RWPE1 (cell line): ENCODE data around the gene RASSF7.
A peak's percentile ranks its signal among the peaks of the same experiment; 100 is the strongest.

Experiments used
- CTCF ChIA-PET: fragments of 350-600 bp; sonication (Branson Sonifier 250); formaldehyde crosslinking; extraction: SDS; loops from one replicate; lab custom pipeline; 2021; lab: Yijun Ruan, JAX
- POLR2A ChIA-PET: fragments of 400-600 bp; formaldehyde crosslinking; extraction: SDS; loops from one replicate; lab custom pipeline; 2020; ENCODE audit warnings: antibody characterized with exemption; ENCODE audit not compliant: low non-redundant PET; lab: Yijun Ruan, JAX
- DNase-seq: peaks from one replicate; pipeline ENCODE4 v3.0.0; 2012; ENCODE audit warnings: low spot score
- H3K27ac ChIP-seq: fragments of 450-650 bp; 2 replicates; pipeline ENCODE4 v1.5.1; 2017
- TF ChIP-seq, protein P1 (sequence below): fragments of 450-650 bp; conservative IDR thresholded peaks from 2 replicates; pipeline ENCODE4 v1.5.1; 2017; ENCODE audit warnings: low read depth, mild to moderate bottlenecking

Gene RASSF7

DNA sequence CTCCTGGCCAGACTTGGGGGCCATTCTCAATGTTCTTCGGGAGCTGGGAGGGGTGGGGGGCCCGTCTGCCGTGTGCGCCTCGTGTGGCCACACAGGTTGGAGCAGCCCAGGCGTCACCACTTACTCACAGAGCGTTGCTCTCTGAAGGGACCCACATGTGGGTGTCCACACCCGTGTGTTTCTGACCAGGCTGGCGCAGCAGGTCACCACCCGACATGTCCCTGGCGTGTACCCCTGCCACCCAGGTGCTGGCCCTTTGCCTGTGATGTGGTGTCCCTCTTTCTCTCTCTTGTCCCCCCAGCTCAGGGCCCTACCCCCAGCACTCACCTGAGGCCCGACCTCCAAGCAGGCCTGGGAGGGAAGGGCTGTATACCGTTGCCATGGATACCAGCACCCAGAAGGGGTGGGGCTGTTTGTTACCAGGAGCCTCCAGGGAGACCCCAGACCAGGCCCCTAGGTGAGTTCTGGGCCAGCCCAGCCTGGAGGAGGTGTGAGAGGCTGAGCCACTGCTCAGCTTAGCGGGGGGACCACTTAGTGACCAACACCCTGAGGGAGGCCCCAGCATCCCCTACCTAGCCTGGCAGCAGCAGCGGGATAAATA, 1.6 kb upstream of the RASSF7 start:
- POLR2A ChIA-PET = interaction anchor here (1.0 kb wide), 1 partner anchor 17 kb away, joined by 3 read pairs; the partner anchor contains the start of gene PHRF1
- peak overlapping the region; percentile 89; the same call in 1 of the 2 replicates for H3K27ac ChIP-seq
- TF ChIP-seq, protein P1, sequence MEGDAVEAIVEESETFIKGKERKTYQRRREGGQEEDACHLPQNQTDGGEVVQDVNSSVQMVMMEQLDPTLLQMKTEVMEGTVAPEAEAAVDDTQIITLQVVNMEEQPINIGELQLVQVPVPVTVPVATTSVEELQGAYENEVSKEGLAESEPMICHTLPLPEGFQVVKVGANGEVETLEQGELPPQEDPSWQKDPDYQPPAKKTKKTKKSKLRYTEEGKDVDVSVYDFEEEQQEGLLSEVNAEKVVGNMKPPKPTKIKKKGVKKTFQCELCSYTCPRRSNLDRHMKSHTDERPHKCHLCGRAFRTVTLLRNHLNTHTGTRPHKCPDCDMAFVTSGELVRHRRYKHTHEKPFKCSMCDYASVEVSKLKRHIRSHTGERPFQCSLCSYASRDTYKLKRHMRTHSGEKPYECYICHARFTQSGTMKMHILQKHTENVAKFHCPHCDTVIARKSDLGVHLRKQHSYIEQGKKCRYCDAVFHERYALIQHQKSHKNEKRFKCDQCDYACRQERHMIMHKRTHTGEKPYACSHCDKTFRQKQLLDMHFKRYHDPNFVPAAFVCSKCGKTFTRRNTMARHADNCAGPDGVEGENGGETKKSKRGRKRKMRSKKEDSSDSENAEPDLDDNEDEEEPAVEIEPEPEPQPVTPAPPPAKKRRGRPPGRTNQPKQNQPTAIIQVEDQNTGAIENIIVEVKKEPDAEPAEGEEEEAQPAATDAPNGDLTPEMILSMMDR = no peak
- CTCF ChIA-PET = no interaction called here
- no peak for DNase-seq

DNA sequence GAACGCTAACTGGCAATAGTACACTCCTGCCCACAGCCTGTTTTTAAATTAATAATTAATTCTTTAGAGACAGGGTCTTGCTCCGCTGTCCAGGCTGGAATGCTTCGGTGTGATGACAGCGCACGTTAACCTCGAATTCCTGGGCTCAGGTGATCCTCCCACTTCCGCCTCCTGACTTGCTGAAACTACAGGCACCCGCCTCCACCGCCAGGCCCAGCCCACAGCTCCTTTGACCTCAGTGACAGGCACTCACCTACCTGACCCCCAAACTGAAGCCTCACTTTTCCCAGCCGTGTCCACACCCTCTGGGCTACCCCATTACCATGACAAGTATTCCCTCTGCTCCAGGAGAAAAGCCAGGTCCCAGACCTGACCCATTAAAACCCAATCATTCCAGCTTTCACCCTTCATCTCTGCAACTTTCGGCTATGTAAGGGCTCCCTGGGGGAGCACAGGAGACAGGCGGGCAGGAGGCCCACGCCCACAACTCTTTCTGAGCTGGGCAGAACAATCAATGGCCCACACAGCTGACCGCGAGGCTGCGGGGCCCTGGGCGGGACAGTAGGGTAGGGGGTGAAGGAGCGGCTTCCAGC, 962 bp upstream of the RASSF7 start:
- no peak for DNase-seq
- ChIA-PET CTCF (no interaction called here), POLR2A (interaction anchor here (1.0 kb wide), 1 partner anchor 16 kb away, joined by 3 read pairs; the partner anchor contains the start of gene PHRF1)
- H3K27ac ChIP-seq = peak overlapping the region; percentile 89
- TF ChIP-seq, protein P1 = no peak

DNA sequence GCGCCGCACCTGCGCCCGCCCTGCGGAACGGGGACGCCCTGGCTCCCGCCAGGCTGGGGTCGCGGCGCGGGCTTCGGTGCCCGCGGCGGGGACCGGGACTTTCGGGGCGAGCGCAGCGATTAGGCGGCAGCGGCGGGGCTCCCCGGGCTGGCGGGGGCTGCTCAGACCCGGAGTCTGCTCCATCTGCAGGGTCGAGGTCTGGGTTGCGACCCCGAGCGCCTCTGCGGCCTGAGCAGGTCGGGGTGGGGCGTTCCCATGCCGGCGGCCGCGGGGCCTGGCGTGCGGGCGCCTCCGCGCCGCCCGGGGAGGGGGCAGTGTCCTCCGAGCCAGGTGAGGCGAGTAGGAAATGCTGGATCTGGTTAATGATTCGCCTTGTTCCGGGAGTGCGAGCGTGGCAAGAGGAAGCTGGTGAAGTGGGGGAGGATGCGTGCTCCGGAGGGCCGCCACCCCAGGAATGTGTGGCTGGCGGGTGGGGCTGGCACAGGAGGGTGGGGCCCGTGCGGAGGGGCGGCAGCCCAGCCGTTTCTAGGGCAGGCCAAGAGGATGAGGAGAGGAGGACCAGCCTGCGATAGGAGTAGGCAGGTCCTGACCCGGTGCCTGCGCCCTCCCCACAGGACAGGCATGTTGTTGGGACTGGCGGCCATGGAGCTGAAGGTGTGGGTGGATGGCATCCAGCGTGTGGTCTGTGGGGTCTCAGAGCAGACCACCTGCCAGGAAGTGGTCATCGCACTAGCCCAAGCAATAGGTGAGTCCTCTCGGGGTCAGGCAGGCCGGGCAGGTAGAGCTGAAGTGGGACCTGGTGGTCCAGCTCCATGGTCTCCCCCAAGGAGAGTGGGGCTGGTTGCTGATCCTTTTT, 606 bp downstream of the RASSF7 start:
- ChIA-PET POLR2A (no interaction called here), CTCF (interaction anchor here (0.6 kb wide), 1 partner anchor 1604 kb away, joined by 4 read pairs; no protein-coding TSS in a partner anchor)
- TF ChIP-seq, protein P1 = no peak
- peak; percentile 69 for DNase-seq
- H3K27ac ChIP-seq = peak overlapping the region; percentile 89

DNA sequence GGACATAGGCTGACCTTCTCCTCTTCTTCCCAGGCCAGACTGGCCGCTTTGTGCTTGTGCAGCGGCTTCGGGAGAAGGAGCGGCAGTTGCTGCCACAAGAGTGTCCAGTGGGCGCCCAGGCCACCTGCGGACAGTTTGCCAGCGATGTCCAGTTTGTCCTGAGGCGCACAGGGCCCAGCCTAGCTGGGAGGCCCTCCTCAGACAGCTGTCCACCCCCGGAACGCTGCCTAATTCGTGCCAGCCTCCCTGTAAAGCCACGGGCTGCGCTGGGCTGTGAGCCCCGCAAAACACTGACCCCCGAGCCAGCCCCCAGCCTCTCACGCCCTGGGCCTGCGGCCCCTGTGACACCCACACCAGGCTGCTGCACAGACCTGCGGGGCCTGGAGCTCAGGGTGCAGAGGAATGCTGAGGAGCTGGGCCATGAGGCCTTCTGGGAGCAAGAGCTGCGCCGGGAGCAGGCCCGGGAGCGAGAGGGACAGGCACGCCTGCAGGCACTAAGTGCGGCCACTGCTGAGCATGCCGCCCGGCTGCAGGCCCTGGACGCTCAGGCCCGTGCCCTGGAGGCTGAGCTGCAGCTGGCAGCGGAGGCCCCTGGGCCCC, 1.4 kb downstream of the RASSF7 start:
- peak overlapping the region; percentile 89 for H3K27ac ChIP-seq
- ChIA-PET POLR2A (no interaction called here), CTCF (interaction anchor here (0.6 kb wide), 1 partner anchor 1603 kb away, joined by 4 read pairs; no protein-coding TSS in a partner anchor)

DNA sequence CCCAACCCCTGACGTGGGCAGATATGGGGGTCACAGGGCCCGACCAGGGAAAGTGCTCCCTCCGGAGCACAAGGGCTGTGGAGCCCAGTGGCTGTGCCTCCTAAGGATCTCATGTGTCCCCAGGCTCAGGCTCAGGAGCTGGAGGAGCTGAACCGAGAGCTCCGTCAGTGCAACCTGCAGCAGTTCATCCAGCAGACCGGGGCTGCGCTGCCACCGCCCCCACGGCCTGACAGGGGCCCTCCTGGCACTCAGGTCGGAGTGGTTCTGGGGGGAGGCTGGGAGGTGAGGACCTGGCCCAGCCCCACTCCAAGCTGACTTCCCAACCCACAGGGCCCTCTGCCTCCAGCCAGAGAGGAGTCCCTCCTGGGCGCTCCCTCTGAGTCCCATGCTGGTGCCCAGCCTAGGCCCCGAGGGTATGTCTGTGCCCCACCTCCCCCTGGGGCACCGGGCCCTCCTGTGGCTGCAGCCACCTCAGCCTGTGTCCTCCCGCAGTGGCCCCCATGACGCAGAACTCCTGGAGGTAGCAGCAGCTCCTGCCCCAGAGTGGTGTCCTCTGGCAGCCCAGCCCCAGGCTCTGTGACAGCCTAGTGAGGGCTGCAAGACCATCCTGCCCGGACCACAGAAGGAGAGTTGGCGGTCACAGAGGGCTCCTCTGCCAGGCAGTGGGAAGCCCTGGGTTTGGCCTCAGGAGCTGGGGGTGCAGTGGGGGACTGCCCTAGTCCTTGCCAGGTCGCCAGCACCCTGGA, 2.5 kb downstream of the RASSF7 start:
- ChIA-PET CTCF (interaction anchor here (0.6 to 1.5 kb wide), 2 partner anchors 8 to 184 kb away, joined by 3 to 12 read pairs; no protein-coding TSS in a partner anchor), POLR2A (no interaction called here)
- TF ChIP-seq, protein P1 = no peak
- H3K27ac ChIP-seq = peak overlapping the region; percentile 86
- DNase-seq = no peak

More for the DNA sequence above, 1.4 kb downstream of the RASSF7 start:
- TF ChIP-seq, protein P1 = no peak
- DNase-seq = no peak
